ENCODE measurements around the gene TYW1B.
"Not testable (repeated sequence)": the region's sequence is repeated elsewhere in the genome, so short reads cannot be mapped to it uniquely, and the experiment has no call there.

TYW1B gene

GRCh38 chr7:72816370-72817157 lies 11.4 kb downstream of the TYW1B start:
- not testable (repeated sequence) for DNase-seq

GRCh38 chr7:72810437-72810836 lies 17.6 kb downstream of the TYW1B start:
- DNase-seq: not testable (repeated sequence)

GRCh38 chr7:72808511-72808910 lies 19.5 kb downstream of the TYW1B start:
- DNase-seq: not testable (repeated sequence)

- DNase-seq: not testable (repeated sequence)
These were observed 21.1 kb downstream of the TYW1B start for GRCh38 chr7:72806851-72807250.

GRCh38 chr7:72805526-72806494 lies 22.2 kb downstream of the TYW1B start:
- no peak for DNase-seq

GRCh38 chr7:72803778-72804177 lies 24.2 kb downstream of the TYW1B start:
- not testable (repeated sequence) for DNase-seq

GRCh38 chr7:72801564-72801963 lies 26.4 kb downstream of the TYW1B start:
- not testable (repeated sequence) for DNase-seq

GRCh38 chr7:72795401-72795800 lies 32.6 kb downstream of the TYW1B start:
- DNase-seq: not testable (repeated sequence)

GRCh38 chr7:72793791-72794190 lies 34.2 kb downstream of the TYW1B start:
- DNase-seq: no peak

- DNase-seq: not testable (repeated sequence)
These were observed 37.3 kb downstream of the TYW1B start for GRCh38 chr7:72790698-72791060.

GRCh38 chr7:72790048-72790697 lies 37.8 kb downstream of the TYW1B start:
- not testable (repeated sequence) for DNase-seq

GRCh38 chr7:72785166-72785955 lies 42.6 kb downstream of the TYW1B start:
- no peak for DNase-seq

- not testable (repeated sequence) for DNase-seq
These were observed 44.2 kb downstream of the TYW1B start for GRCh38 chr7:72783601-72784370.

GRCh38 chr7:72781631-72782030 lies 46.4 kb downstream of the TYW1B start:
- no peak for DNase-seq

- no peak for DNase-seq
These were observed 46.8 kb downstream of the TYW1B start for GRCh38 chr7:72781161-72781560.

- DNase-seq: not testable (repeated sequence)
These were observed 47.6 kb downstream of the TYW1B start for GRCh38 chr7:72780289-72780894.

GRCh38 chr7:72777167-72777566 lies 50.8 kb downstream of the TYW1B start:
- DNase-seq: not testable (repeated sequence)

GRCh38 chr7:72772627-72773026 lies 55.4 kb downstream of the TYW1B start:
- not testable (repeated sequence) for DNase-seq

GRCh38 chr7:72766994-72767393 lies 61.0 kb downstream of the TYW1B start:
- DNase-seq: not testable (repeated sequence)

- DNase-seq: no peak
These were observed 67.4 kb downstream of the TYW1B start for GRCh38 chr7:72760602-72761001.

- no peak for DNase-seq
These were observed 73.7 kb downstream of the TYW1B start for GRCh38 chr7:72754312-72754711.

All from NCI-H1048 (cell line).